Activated CD4-positive, alpha-beta T cell treated with anti-CD3 and anti-CD28 coated beads for 36 hours (primary cell): Measurements from ENCODE around the gene CBX6. TPM values are rescaled to one million over a fixed set of nuclear protein-coding genes. Genes with fewer than 3 reads are reported as not detected.

Source experiments
- ATAC-seq: fragments of 200-7000 bp; cut with Tn5 transposase; one replicate; pipeline ENCODE4 v1.10.0; 2021; ENCODE audit warnings: mild to moderate bottlenecking, moderate library complexity
- CTCF ChIA-PET: fragments of 350-600 bp; sonication (Branson Sonifier 250); formaldehyde crosslinking; loops from one replicate; lab custom pipeline; 2021; ENCODE audit warnings: antibody characterized with exemption; lab: Charles Lee
- POLR2A ChIA-PET: fragments of 350-600 bp; sonication (Branson Sonifier 250); formaldehyde crosslinking; loops from one replicate; lab custom pipeline; 2021; ENCODE audit warnings: antibody characterized with exemption, inconsistent platforms; lab: Charles Lee
- DNase-seq: peaks from one replicate; pipeline ENCODE4 v3.0.0-alpha.2; 2020
- H3K27ac Mint-ChIP-seq: one replicate; pipeline ENCODE4 v1.8.0; 2021; ENCODE audit warnings: mixed read lengths
- H3K27me3 Mint-ChIP-seq: one replicate; pipeline ENCODE4 v1.8.0; 2021; ENCODE audit warnings: mixed read lengths
- H3K36me3 Mint-ChIP-seq: one replicate; pipeline ENCODE4 v1.8.0; 2021; ENCODE audit warnings: low read depth, mixed read lengths
- H3K4me1 Mint-ChIP-seq: one replicate; pipeline ENCODE4 v1.8.0; 2021; ENCODE audit warnings: mixed read lengths
- H3K4me3 Mint-ChIP-seq: one replicate; pipeline ENCODE4 v1.8.0; 2021; ENCODE audit warnings: mild to moderate bottlenecking, moderate library complexity, mixed read lengths
- H3K9me3 Mint-ChIP-seq: one replicate; pipeline ENCODE4 v1.8.0; 2021; ENCODE audit warnings: low read depth, mixed read lengths
- intact Hi-C, 2 experiments: fragments of 100-400 bp; cut with DNase I in 1 of 2; cut with micrococcal nuclease in 1 of 2; formaldehyde crosslinking; loops; one replicate each; pipeline versions ENCODE4 v1.14.2 to v1.15.1; 2022 to 2024; cut with DNase I, micrococcal nuclease
- total RNA-seq, 2 experiments: library from RNA; stranded (reverse); gene quantifications; one replicate each; pipeline ENCODE4 v1.2.3, GENCODE V29; 2021

CBX6 gene
- total RNA-seq, 2 experiments from 2014 or later: 96.1 to 112 TPM

DNA sequence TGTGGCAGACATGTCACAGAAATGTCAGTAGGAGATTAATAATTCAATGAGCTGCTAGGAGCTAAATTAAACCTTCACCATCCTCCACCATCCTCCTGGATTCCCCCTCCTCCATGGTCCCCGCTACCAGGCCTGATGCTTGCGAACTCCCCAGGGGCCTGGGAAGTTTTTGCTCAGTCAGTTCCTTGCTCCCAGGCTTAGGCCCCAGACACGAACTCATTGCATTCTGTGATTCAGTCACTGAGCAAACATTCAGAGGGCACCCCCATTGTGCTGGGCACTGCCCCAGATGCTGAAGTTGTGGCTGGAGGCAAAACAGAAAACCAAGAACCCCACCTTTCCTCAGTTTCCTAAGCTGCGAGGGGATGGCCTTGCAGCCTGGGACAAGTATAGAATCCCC is 42.5 kb downstream of the CBX6 start:
- CTCF ChIA-PET: interaction anchor here (1.2 kb wide), 1 partner anchor 14 kb away, joined by 3 read pairs; no protein-coding TSS in a partner anchor
- no peaks in the 10 kb centered on the region for H3K36me3 Mint-ChIP-seq
- no peak overlapping the region for H3K27ac Mint-ChIP-seq
- no peaks in the 10 kb centered on the region for H3K4me1 Mint-ChIP-seq
- intact Hi-C loops: no loop called here
- ATAC-seq: no peak
- no peak for DNase-seq
- H3K4me3 Mint-ChIP-seq: no peak overlapping the region
- POLR2A ChIA-PET: no interaction called here
- H3K9me3 Mint-ChIP-seq: no peaks in the 10 kb centered on the region
- H3K27me3 Mint-ChIP-seq: no peaks in the 10 kb centered on the region

DNA sequence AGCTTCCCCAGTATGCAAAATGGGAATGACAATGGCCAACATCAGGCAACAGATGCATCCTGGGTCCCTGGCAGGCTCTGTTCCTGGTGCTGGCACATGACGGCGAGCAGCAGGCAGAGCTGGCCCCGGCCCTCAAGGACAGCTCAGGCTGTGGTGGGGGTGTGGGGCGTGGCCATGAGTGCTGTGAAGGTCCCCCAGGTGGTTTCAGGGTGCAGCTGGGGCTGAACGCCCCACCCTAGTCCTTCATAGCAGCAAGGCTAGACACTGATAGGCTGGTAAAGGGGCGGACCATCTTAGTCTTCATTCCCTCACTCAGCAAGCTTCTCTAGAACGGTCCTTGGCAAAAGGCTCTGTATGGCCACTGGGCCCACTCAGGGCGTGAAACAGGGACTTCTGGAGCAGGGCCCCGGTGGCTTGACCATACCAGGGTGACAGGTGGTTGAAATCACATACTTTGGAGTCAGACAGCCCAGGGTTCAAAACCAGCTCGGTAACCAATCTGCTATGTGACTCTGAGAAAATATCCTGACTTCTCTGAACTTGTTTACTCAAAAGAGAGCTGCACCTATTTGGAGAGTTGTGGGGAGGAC is 43.3 kb downstream of the CBX6 start:
- CTCF ChIA-PET: interaction anchor here (0.6 to 1.2 kb wide), 2 partner anchors 14 to 415 kb away, joined by 3 read pairs; no protein-coding TSS in a partner anchor
- Mint-ChIP-seq H3K4me1 (no peaks in the 10 kb centered on the region), H3K36me3 (no peaks in the 10 kb centered on the region), H3K27me3 (no peaks in the 10 kb centered on the region), H3K9me3 (no peaks in the 10 kb centered on the region), H3K27ac (no peak overlapping the region), H3K4me3 (no peak overlapping the region)
- DNase-seq (no peak), ATAC-seq (no peak)
- POLR2A ChIA-PET: no interaction called here
- intact Hi-C loops: no loop called here

DNA sequence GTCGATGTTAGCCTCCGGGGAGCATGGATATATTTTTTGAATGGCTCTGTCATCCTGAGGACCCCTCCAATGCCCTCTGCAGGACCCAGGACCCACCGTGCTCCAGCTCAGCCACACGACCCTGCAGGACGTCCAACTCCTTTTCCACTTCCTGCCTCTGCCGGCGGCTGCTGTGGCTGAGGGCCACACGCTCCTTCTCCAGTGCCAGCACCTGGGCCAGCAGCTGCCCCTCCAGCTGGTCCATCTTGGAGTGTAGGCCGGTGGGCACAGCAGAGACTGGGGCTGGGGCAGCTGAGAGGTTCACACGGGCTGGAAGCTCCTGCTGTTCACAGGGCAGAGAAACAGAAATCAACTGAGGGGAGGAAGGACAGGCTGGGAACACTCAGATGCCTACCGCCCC is 43.8 kb downstream of the CBX6 start:
- no peaks in the 10 kb centered on the region for H3K9me3 Mint-ChIP-seq
- no peaks in the 10 kb centered on the region for H3K4me1 Mint-ChIP-seq
- no peak overlapping the region for H3K27ac Mint-ChIP-seq
- no peak for ATAC-seq
- intact Hi-C loops: no loop called here
- H3K4me3 Mint-ChIP-seq: no peak overlapping the region
- ChIA-PET POLR2A (no interaction called here), CTCF (interaction anchor here (0.6 to 1.2 kb wide), 2 partner anchors 15 to 415 kb away, joined by 3 read pairs; no protein-coding TSS in a partner anchor)
- no peaks in the 10 kb centered on the region for H3K27me3 Mint-ChIP-seq
- no peaks in the 10 kb centered on the region for H3K36me3 Mint-ChIP-seq
- DNase-seq: no peak

DNA sequence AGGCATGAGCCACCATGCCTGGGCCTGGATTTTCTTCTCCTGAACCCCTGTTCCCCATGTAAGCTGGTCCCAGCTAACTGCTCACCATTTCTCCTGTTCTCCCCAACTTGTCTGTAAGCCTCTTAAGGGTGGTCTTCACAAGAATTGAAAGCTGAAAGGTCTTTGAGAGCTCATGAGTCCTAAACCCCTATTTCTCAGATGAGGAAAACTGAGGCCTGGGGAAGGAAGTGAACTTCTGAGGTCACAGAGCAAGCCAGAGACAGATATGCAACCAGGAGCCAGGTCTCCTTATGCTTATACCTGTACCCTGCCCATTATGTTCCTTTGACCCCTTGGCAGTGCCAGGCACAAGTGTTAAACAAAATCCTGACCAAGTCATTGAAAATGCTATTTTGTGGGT is 44.5 kb downstream of the CBX6 start:
- Mint-ChIP-seq H3K27ac (no peak overlapping the region), H3K27me3 (no peaks in the 10 kb centered on the region), H3K4me1 (no peaks in the 10 kb centered on the region), H3K36me3 (no peaks in the 10 kb centered on the region), H3K9me3 (no peaks in the 10 kb centered on the region), H3K4me3 (no peak overlapping the region)
- no peak for DNase-seq
- CTCF ChIA-PET: interaction anchor here (0.6 kb wide), 1 partner anchor 42 kb away, joined by 5 read pairs; no protein-coding TSS in a partner anchor
- POLR2A ChIA-PET: no interaction called here
- intact Hi-C loops: no loop called here
- no peak for ATAC-seq

DNA sequence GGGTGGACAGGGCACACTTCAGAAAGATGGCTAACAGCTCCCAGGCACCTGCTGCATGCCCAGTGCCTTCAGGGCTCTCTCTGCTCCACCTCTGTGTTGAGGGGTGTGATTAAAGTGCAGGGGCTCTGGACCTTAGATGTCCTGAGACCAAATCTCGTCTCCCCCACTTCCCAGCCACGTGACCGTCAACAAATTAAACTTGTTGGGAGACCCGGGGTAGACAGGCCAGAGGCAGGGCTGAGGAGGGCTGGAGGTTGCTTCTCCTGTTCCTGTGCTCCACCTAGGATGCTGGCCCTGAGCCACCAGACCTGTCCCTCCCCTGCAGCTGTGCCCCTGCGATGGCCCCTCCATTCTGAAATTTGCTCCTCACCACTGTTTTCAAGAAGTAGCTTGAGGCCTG is 45.2 kb downstream of the CBX6 start:
- Mint-ChIP-seq H3K4me1 (no peaks in the 10 kb centered on the region), H3K36me3 (no peaks in the 10 kb centered on the region), H3K9me3 (no peaks in the 10 kb centered on the region), H3K4me3 (no peak overlapping the region), H3K27me3 (no peaks in the 10 kb centered on the region), H3K27ac (no peak overlapping the region)
- intact Hi-C loops: no loop called here
- ChIA-PET POLR2A (interaction anchor here (0.6 kb wide), 1 partner anchor 489 kb away, joined by 3 read pairs; no protein-coding TSS in a partner anchor), CTCF (interaction anchor here (0.6 kb wide), 2 partner anchors 43 to 57 kb away, joined by 4 to 5 read pairs; no protein-coding TSS in a partner anchor)
- DNase-seq: no peak
- ATAC-seq: no peak

DNA sequence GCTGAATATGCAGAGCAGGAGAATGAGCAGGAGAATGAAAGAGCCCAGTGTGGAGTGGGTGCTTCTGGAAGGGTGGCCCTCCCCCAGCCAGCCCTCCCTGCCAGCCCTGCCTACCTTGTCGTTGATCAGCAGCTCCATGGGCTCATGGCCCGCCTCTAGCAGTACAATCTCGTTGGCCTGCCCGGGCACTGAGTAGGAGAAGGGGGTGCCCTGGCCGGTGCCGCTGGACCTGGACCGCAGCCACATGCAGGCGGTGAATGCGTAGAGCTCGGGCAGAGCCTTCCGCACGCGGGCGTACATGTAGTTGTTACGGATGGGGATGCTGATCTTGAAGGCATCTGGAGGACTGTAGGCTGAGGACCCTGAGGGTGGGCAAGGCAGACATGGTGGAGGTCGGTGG is 45.6 kb downstream of the CBX6 start:
- Mint-ChIP-seq H3K4me3 (no peak overlapping the region), H3K9me3 (no peaks in the 10 kb centered on the region), H3K27me3 (no peaks in the 10 kb centered on the region), H3K4me1 (no peaks in the 10 kb centered on the region), H3K36me3 (no peaks in the 10 kb centered on the region), H3K27ac (no peak overlapping the region)
- intact Hi-C loops: no loop called here
- ChIA-PET CTCF (interaction anchor here (0.6 kb wide), 1 partner anchor 57 kb away, joined by 4 read pairs; no protein-coding TSS in a partner anchor), POLR2A (interaction anchor here (0.6 kb wide), 1 partner anchor 490 kb away, joined by 3 read pairs; no protein-coding TSS in a partner anchor)
- ATAC-seq: no peak
- no peak for DNase-seq

DNA sequence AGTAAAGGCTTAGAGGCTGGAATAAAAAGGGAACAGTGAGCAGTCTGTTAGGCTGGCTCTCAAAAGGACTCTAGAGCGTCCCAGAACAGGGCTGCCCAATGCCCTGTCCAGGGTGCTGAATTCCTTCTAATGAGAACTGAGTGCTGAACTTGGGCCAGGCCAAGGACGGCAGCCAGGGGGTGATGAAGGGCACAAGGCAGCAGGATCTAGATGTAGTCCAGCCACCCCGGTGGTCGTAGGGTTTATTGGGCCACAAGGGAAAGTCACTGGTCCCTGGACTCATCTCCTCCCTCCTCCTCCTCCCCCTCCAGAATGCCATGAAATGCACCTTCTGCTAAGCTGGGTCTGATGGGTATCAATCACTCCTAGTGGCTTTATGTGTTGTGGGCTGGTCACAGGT is 47.4 kb downstream of the CBX6 start:
- ChIA-PET CTCF (no interaction called here), POLR2A (no interaction called here)
- H3K4me3 Mint-ChIP-seq: no peak overlapping the region
- H3K27me3 Mint-ChIP-seq: no peaks in the 10 kb centered on the region
- DNase-seq (peak; percentile 71), ATAC-seq (peak; percentile 73)
- no peaks in the 10 kb centered on the region for H3K4me1 Mint-ChIP-seq
- H3K9me3 Mint-ChIP-seq: no peaks in the 10 kb centered on the region
- H3K27ac Mint-ChIP-seq: no peak overlapping the region
- no peaks in the 10 kb centered on the region for H3K36me3 Mint-ChIP-seq
- intact Hi-C loops: no loop called here

DNA sequence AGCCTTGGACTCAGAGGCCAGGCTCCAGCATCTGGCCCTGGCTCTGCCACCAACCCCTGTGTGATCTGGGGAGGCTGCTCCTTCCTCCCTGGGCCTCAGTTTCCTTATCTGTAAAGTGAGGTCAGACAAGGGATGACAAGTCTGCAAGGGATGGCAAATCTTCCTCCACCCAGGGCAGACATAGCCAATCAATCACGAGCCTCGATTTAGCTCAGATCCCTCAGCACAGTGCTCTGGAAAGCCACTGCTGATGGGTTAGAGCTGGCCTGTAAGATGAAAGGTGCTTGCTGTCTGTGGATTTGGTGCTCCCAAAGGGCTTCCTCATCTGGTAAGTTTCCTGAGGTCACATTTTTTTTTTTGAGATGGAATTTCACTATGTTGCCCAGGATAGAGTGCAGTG is 48.4 kb downstream of the CBX6 start:
- intact Hi-C loops: no loop called here
- ATAC-seq (no peak), DNase-seq (no peak)
- no peaks in the 10 kb centered on the region for H3K36me3 Mint-ChIP-seq
- H3K27me3 Mint-ChIP-seq: no peaks in the 10 kb centered on the region
- no peak overlapping the region for H3K4me3 Mint-ChIP-seq
- H3K4me1 Mint-ChIP-seq: no peaks in the 10 kb centered on the region
- no peak overlapping the region for H3K27ac Mint-ChIP-seq
- CTCF ChIA-PET: interaction anchor here (0.7 to 0.8 kb wide), 2 partner anchors 334 to 856 kb away, joined by 3 read pairs; no protein-coding TSS in a partner anchor
- no peaks in the 10 kb centered on the region for H3K9me3 Mint-ChIP-seq
- POLR2A ChIA-PET: no interaction called here

DNA sequence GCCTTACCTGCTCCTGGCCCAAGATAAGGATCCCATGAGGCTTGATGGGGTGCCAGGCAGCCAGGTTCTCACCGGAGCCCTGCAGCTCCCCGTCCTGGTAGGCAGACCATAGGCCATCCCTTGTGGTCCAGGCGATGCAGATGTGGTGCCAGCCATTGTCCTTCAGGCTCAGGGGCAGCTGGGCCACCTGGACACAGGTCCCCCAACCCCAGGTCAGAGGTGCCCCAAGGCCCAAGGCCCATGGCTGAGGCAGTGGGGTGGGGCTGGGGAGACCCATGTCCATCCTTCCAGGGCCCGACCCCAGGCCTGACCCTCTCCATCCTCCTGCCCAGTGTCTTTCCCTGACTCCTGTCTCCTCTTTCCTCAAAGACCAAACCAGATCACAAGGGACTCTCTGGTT is 48.9 kb downstream of the CBX6 start:
- no peak for DNase-seq
- CTCF ChIA-PET: no interaction called here
- intact Hi-C loops: no loop called here

DNA sequence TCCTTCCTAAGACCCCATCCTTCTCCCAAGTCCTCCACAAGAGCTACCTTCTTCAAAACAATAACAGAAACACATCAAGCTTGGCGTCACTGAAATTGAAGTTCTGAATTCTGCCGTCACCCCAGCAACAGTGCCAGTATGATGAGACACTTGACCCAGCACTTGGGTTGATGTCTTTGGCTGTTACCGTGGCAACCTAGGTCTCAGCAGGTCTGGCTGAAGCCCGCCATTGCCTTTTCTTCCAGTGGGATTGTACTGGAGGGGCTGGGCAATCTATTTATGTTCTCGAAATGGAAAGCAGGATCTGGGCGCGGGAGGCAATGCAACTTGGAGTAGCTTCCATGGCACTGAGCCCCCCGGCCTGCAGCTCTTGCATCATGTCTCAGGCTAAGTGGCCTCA is 52.0 kb downstream of the CBX6 start:
- ATAC-seq (no peak), DNase-seq (no peak)
- CTCF ChIA-PET: no interaction called here
- POLR2A ChIA-PET: no interaction called here
- H3K4me3 Mint-ChIP-seq: no peak overlapping the region
- H3K9me3 Mint-ChIP-seq: no peaks in the 10 kb centered on the region
- intact Hi-C loops: no loop called here
- H3K4me1 Mint-ChIP-seq: no peaks in the 10 kb centered on the region
- H3K36me3 Mint-ChIP-seq: no peaks in the 10 kb centered on the region
- no peak overlapping the region for H3K27ac Mint-ChIP-seq
- H3K27me3 Mint-ChIP-seq: peaks cover 2% of the 10 kb centered on the region

More for the DNA sequence above, 48.9 kb downstream of the CBX6 start:
- H3K27ac Mint-ChIP-seq: no peak overlapping the region
- H3K27me3 Mint-ChIP-seq: peaks cover 2% of the 10 kb centered on the region
- H3K9me3 Mint-ChIP-seq: no peaks in the 10 kb centered on the region
- no peaks in the 10 kb centered on the region for H3K36me3 Mint-ChIP-seq
- no peak overlapping the region for H3K4me3 Mint-ChIP-seq
- no peak for ATAC-seq
- POLR2A ChIA-PET: no interaction called here
- no peaks in the 10 kb centered on the region for H3K4me1 Mint-ChIP-seq

DNA sequence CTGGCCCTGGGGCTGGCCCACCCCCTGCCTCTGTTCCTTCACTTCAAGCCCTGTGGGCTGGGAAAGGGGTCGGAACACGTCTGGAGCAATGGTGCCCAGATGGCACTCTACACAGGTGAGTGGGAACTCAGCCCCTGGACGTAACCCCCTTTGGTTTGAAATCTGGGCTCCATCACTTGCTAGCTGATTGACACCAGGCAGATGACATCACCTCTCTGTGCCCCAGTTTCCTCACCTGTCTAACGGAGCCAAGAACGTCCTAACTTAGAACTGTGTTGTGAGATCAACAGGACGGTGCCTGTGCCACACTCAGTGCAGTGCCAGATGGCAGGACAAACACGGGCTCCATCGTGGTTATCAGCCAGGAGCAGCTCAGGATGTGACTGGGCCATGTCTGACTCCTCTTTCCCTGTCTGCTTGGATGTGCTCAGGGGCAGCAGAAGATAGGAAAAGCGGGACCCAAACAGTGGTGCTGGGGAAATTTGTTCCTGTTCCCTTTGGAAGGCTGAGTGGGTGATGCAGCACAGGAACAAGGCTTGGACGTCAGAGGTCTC is 52.6 kb downstream of the CBX6 start:
- H3K36me3 Mint-ChIP-seq: no peaks in the 10 kb centered on the region
- peaks cover 2% of the 10 kb centered on the region for H3K27me3 Mint-ChIP-seq
- no peaks in the 10 kb centered on the region for H3K9me3 Mint-ChIP-seq
- no peak overlapping the region for H3K4me3 Mint-ChIP-seq
- no peak for ATAC-seq
- ChIA-PET CTCF (no interaction called here), POLR2A (no interaction called here)
- DNase-seq: no peak
- intact Hi-C loops: no loop called here
- no peaks in the 10 kb centered on the region for H3K4me1 Mint-ChIP-seq
- no peak overlapping the region for H3K27ac Mint-ChIP-seq

DNA sequence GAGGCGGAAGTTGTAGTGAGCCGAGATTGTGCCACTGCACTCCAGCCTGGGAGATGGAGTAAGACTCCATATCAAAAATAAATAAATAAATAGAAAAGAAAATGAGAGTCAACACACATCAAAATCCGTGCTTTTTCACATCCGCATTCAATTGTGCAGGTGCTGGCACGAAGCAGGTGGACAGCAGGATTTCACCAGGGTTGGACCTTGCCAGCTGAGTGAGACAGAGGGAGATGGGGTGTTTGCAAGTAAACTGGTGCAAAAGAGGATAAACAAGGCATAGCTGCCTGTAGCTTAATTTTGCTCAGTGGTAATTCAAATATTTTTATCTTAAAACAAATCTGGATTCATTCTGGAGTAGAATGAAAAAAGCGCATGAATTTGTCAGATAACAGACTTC is 54.8 kb downstream of the CBX6 start:
- DNase-seq (no peak), ATAC-seq (no peak)
- Mint-ChIP-seq H3K4me3 (no peak overlapping the region), H3K27ac (no peak overlapping the region), H3K36me3 (no peaks in the 10 kb centered on the region), H3K9me3 (no peaks in the 10 kb centered on the region), H3K27me3 (peaks cover 2% of the 10 kb centered on the region), H3K4me1 (no peaks in the 10 kb centered on the region)
- ChIA-PET POLR2A (no interaction called here), CTCF (interaction anchor here (0.9 kb wide), 1 partner anchor 59 kb away, joined by 3 read pairs; no protein-coding TSS in a partner anchor)
- intact Hi-C loops: no loop called here
